HepG2 (cell line): ENCODE measurements around the gene HSD11B2. TPM values are rescaled to one million over a fixed set of nuclear protein-coding genes. Genes with fewer than 3 reads are reported as not detected.

Source experiments
- ATAC-seq: fragments of 200-7000 bp; cut with Tn5 transposase; 3 replicates; pipeline ENCODE4 v1.9.1; 2020; ENCODE audit warnings: mild to moderate bottlenecking, moderate library complexity
- BruUV-seq: library from RNA; stranded (reverse); fragments of 400-500 nt; replicated peaks from 2 replicates; lab custom pipeline; 2021; lab: Mats Ljungman, UMichigan
- CTCF ChIA-PET: fragments of 300-600 bp; formaldehyde crosslinking; extraction: SDS; loops from one replicate; lab custom pipeline; 2021; ENCODE audit warnings: low total read pairs, inconsistent platforms, low intra/inter-chr PET ratio; lab: Yijun Ruan, JAX
- POLR2A ChIA-PET: fragments of 350-600 bp; sonication (Branson Sonifier 250); formaldehyde crosslinking; loops from one replicate; lab custom pipeline; 2020; ENCODE audit warnings: antibody characterized with exemption, inconsistent platforms; lab: Yijun Ruan, JAX
- DNase-seq: peaks from one replicate; pipeline ENCODE4 v3.0.0-alpha.2; 2015; ENCODE audit warnings: low spot score
- FAIRE-seq: peaks from 3 replicates; lab custom pipeline; 2011; peaks lifted over from hg19 to GRCh38; lab: Jason Lieb, UNC
- H2AFZ ChIP-seq: one replicate; pipeline ENCODE4 v1.6.1; 2011; ENCODE audit warnings: low read length, inconsistent platforms
- H3K27ac ChIP-seq: fragments of 300-600 bp; 3 replicates; pipeline ENCODE4 v1.8.0; 2011; ENCODE audit warnings: mixed run types, mild to moderate bottlenecking, mixed read lengths, low read length, inconsistent platforms; ENCODE audit not compliant: insufficient read depth; ENCODE audit errors: extremely low read length
- H3K27me3 ChIP-seq, 2 experiments: fragments of 200-600 bp in 1 of 2; 2 replicates in 1 of 2; 3 replicates in 1 of 2; pipeline versions ENCODE4 v1.6.0 to v1.8.0; 2011; ENCODE audit warnings: low read length in 2 of 2, mild to moderate bottlenecking in 2 of 2, moderate library complexity in 2 of 2, inconsistent platforms in 1 of 2; ENCODE audit not compliant: insufficient read depth in 2 of 2, control insufficient read depth in 1 of 2
- H3K36me3 ChIP-seq, 2 experiments: fragments of 200-600 bp in 1 of 2; replicated peaks in 1 of 2; 2 replicates in 1 of 2; 3 replicates in 1 of 2; pipeline versions ENCODE4 v1.5.1 to v1.8.0; 2011; ENCODE audit warnings: low read length in 2 of 2, inconsistent platforms in 1 of 2; ENCODE audit not compliant: insufficient read depth in 2 of 2, control insufficient read depth in 1 of 2
- H3K4me1 ChIP-seq: 2 replicates; pipeline ENCODE4 v1.5.1; 2012; ENCODE audit warnings: low read length, inconsistent platforms; ENCODE audit not compliant: insufficient read depth
- H3K4me2 ChIP-seq: 2 replicates; pipeline ENCODE4 v1.6.0; 2011; ENCODE audit warnings: low read depth, low read length, inconsistent platforms
- H3K4me3 ChIP-seq, 3 experiments: fragments of 200-600 bp in 1 of 3; sonication (generic), shearing (Covaris generic) in 1 of 3; replicated peaks in 1 of 3; 2 replicates each; pipeline ENCODE4 v1.5.1; 2011 to 2016; ENCODE audit warnings: low read length in 3 of 3, inconsistent platforms in 2 of 3, low read depth in 2 of 3, mild to moderate bottlenecking in 2 of 3, control low read depth in 1 of 3, mixed read lengths in 1 of 3; ENCODE audit not compliant: insufficient read depth in 1 of 3
- H3K79me2 ChIP-seq: one replicate; pipeline ENCODE4 v1.6.1; 2011; ENCODE audit warnings: low read length, inconsistent platforms; ENCODE audit not compliant: insufficient read depth
- H3K9ac ChIP-seq: 2 replicates; pipeline ENCODE4 v1.6.0; 2011; ENCODE audit warnings: mild to moderate bottlenecking, low read depth, low read length, inconsistent platforms; ENCODE audit not compliant: insufficient read depth
- H3K9me3 ChIP-seq: 2 replicates; pipeline ENCODE4 v1.5.1; 2012; ENCODE audit warnings: mild to moderate bottlenecking, low read length
- H4K20me1 ChIP-seq: 2 replicates; pipeline ENCODE4 v1.6.0; 2011; ENCODE audit warnings: inconsistent platforms, mild to moderate bottlenecking, low read length, moderate library complexity; ENCODE audit not compliant: insufficient read depth
- ADNP ChIP-seq: sonication (generic); formaldehyde crosslinking; IDR thresholded peaks from 2 replicates; pipeline ENCODE4 v1.4.0; 2020; ENCODE audit warnings: missing genetic modification reagents
- CREBL2 ChIP-seq: sonication (generic); formaldehyde crosslinking; IDR thresholded peaks from 2 replicates; pipeline ENCODE4 v1.8.1; 2023; ENCODE audit warnings: missing genetic modification reagents, mild to moderate bottlenecking, borderline replicate concordance
- JUN ChIP-seq: sonication (generic); formaldehyde crosslinking; IDR thresholded peaks from 2 replicates; pipeline ENCODE4 v1.4.0; 2020; ENCODE audit warnings: mild to moderate bottlenecking, missing genetic modification reagents
- MAF1 ChIP-seq: sonication (generic); formaldehyde crosslinking; IDR thresholded peaks from 2 replicates; pipeline ENCODE4 v1.5.0; 2020; ENCODE audit warnings: missing genetic modification reagents, borderline replicate concordance
- MAFF ChIP-seq: IDR thresholded peaks from 2 replicates; pipeline ENCODE4 v1.6.1; 2011; ENCODE audit warnings: low read depth, low read length, improper control_type of control experiment
- MAX ChIP-seq: IDR thresholded peaks from 2 replicates; pipeline ENCODE4 v1.6.1; 2012; ENCODE audit warnings: inconsistent platforms
- SOX6 ChIP-seq, 2 experiments: fragments of 450-650 bp in 1 of 2; sonication (generic) in 1 of 2; formaldehyde crosslinking in 1 of 2; IDR thresholded peaks; 2 replicates each; pipeline versions ENCODE4 v1.4.0 to v1.6.1; 2017 to 2020; ENCODE audit warnings: antibody characterized with exemption in 1 of 2, mild to moderate bottlenecking in 1 of 2, missing genetic modification reagents in 1 of 2
- SRY ChIP-seq: sonication (generic); formaldehyde crosslinking; IDR thresholded peaks from 2 replicates; pipeline ENCODE4 v1.8.0; 2022; ENCODE audit warnings: mild to moderate bottlenecking, missing genetic modification reagents
- TCF7 ChIP-seq: sonication (generic); IDR thresholded peaks from 2 replicates; pipeline ENCODE4 v1.6.1; 2016; ENCODE audit warnings: antibody characterized with exemption, low read depth
- ZBTB42 ChIP-seq: sonication (generic); formaldehyde crosslinking; IDR thresholded peaks from 2 replicates; pipeline ENCODE4 v1.5.0; 2020; ENCODE audit warnings: mild to moderate bottlenecking, missing genetic modification reagents
- ZNF121 ChIP-seq: sonication (generic); formaldehyde crosslinking; IDR thresholded peaks from 2 replicates; pipeline ENCODE4 v1.5.0; 2020; ENCODE audit warnings: mild to moderate bottlenecking, missing genetic modification reagents
- ZNF263 ChIP-seq: sonication (generic); formaldehyde crosslinking; IDR thresholded peaks from 2 replicates; pipeline ENCODE4 v1.4.0; 2020; ENCODE audit warnings: missing genetic modification reagents
- ZNF329 ChIP-seq: sonication (generic); formaldehyde crosslinking; IDR thresholded peaks from 2 replicates; pipeline ENCODE4 v1.9.0; 2021; ENCODE audit warnings: low read depth, mild to moderate bottlenecking, missing genetic modification reagents
- ZNF563 ChIP-seq: sonication (generic); formaldehyde crosslinking; IDR thresholded peaks from 2 replicates; pipeline ENCODE4 v1.8.0; 2022; ENCODE audit warnings: mild to moderate bottlenecking, moderate library complexity, missing genetic modification reagents
- ZNF800 ChIP-seq: sonication (generic); formaldehyde crosslinking; IDR thresholded peaks from 2 replicates; pipeline ENCODE4 v1.4.0; 2020; ENCODE audit warnings: missing genetic modification reagents
- whole genome bisulfite sequencing: methylation state at CpG from one replicate; pipeline ENCODE4 v1.1.6; 2017; ENCODE audit warnings: low lambda C conversion rate; 5-methylcytosine and 5-hydroxymethylcytosine counted together
- in situ Hi-C: cut with HindIII; loops from 2 replicates; pipeline ENCODE4 v1.10.0; 2017; ENCODE audit warnings: low pct_unique_long_range_greater_than_20kb; ENCODE audit not compliant: extremely low pct_ligation_motif_present
- intact Hi-C: fragments of 100-400 bp; cut with micrococcal nuclease; formaldehyde crosslinking; loops from one replicate; pipeline ENCODE4 v1.10.0; 2022; ENCODE audit not compliant: unreplicated experiment
- polyA plus RNA-seq, 8 experiments: library from polyadenylated mRNA; depleted of rRNA in 3 of 8; stranded (reverse) in 7 of 8; unstranded in 1 of 8; fragments of >200 nt; fragmentation: Illumina TruSeq in 4 of 8; extraction: Trizol in 4 of 8; gene quantifications; 2 replicates each; pipeline versions ENCODE4 v1.2.1 to v1.2.3, GENCODE V29; 2011 to 2016; ENCODE audit warnings: low read depth in 4 of 8, missing spikeins in 1 of 8, mixed read lengths in 1 of 8; ENCODE audit not compliant: insufficient read depth in 1 of 8
- total RNA-seq, 5 experiments: library from RNA; depleted of rRNA; stranded (reverse); fragments of >200 nt; fragmentation: Illumina TruSeq; extraction: Trizol; gene quantifications; 2 replicates each; pipeline ENCODE4 v1.2.3, GENCODE V29; 2016; ENCODE audit warnings: low read depth in 1 of 5
- TF ChIP-seq, protein P1 (sequence below): sonication (generic); formaldehyde crosslinking; IDR thresholded peaks from 2 replicates; pipeline ENCODE4 v1.8.0; 2022; ENCODE audit warnings: missing genetic modification reagents, mild to moderate bottlenecking, borderline replicate concordance

The HSD11B2 gene
- total and polyA plus RNA-seq, 2 of the 13 experiments (the other 11 are each of a cell fraction or from before 2014, with no cell fraction given): 8.9 to 13.6 TPM

GRCh38 chr16:67430977-67431774 is at the start of gene HSD11B2 (continued):
- peak; percentile 44; the same call in 1 of the 2 replicates for TF ChIP-seq ZNF263 (CRISPR knock-in tag)
- TF ChIP-seq MAF1 (CRISPR knock-in tag): 0 out of 2 replicates have a peak, but pooled peaks have one; percentile 5
- no peak for TF ChIP-seq ZBTB42
- TF ChIP-seq, protein P1, sequence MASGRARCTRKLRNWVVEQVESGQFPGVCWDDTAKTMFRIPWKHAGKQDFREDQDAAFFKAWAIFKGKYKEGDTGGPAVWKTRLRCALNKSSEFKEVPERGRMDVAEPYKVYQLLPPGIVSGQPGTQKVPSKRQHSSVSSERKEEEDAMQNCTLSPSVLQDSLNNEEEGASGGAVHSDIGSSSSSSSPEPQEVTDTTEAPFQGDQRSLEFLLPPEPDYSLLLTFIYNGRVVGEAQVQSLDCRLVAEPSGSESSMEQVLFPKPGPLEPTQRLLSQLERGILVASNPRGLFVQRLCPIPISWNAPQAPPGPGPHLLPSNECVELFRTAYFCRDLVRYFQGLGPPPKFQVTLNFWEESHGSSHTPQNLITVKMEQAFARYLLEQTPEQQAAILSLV: 0 out of 2 replicates have a peak, but pooled peaks have one; percentile 24
- no peak for TF ChIP-seq MAFF
- TF ChIP-seq ZNF121 (CRISPR knock-in tag): 0 out of 2 replicates have a peak, but pooled peaks have one; percentile 4
- TF ChIP-seq JUN (CRISPR knock-in tag): 0 out of 2 replicates have a peak, but pooled peaks have one; percentile 14
- TF ChIP-seq ZNF800 (CRISPR knock-in tag): peak; percentile 93
- peak; percentile 53 for TF ChIP-seq ZNF563 (CRISPR knock-in tag)

- intact Hi-C loops: loop anchor here (2.0 kb wide), 1 partner anchor 26 kb away; no protein-coding TSS in a partner anchor
- CTCF ChIA-PET: no interaction called here
- peaks cover 3 to 34% of the 10 kb centered on the region in 2 experiments; a peak in 3 of 5 replicates for H3K27me3 ChIP-seq
- H3K4me3 ChIP-seq: no peak overlapping the region
- no peak for ATAC-seq
- H3K4me2 ChIP-seq: no peak overlapping the region
- no TSS peak for BruUV-seq
- no peak overlapping the region for H3K9ac ChIP-seq
- FAIRE-seq: no peak
- H3K4me1 ChIP-seq: no peaks in the 10 kb centered on the region
- no peak for DNase-seq
- POLR2A ChIA-PET: no interaction called here
- H3K79me2 ChIP-seq: no peaks in the 10 kb centered on the region
- no peaks in the 10 kb centered on the region for H3K36me3 ChIP-seq
- TF ChIP-seq TCF7: no peak
- TF ChIP-seq SOX6 (IDR thresholded peaks at IDR 0.05): no peak
- no peak for TF ChIP-seq SOX6 (CRISPR knock-in tag; IDR thresholded peaks at IDR 0.05)
- TF ChIP-seq CREBL2: no peak
- TF ChIP-seq SRY (CRISPR knock-in tag): no peak
- TF ChIP-seq MAX: no peak
- no peak for TF ChIP-seq ADNP (CRISPR knock-in tag)
- TF ChIP-seq ZNF329 (CRISPR knock-in tag): no peak
- WGBS: 48% methylated on average over 3 of the region's 3 CpGs
- no peak overlapping the region for H2AFZ ChIP-seq
- in situ Hi-C loops: no loop called here
- H4K20me1 ChIP-seq: no peaks in the 10 kb centered on the region
- no peaks in the 10 kb centered on the region for H3K9me3 ChIP-seq
- H3K27ac ChIP-seq: no peak overlapping the region
Measured at GRCh38 chr16:67383284-67383683, 47.6 kb upstream of the HSD11B2 start.
